ENCODE data around the gene RAP1GAP2.
"Not testable (repeated sequence)": the region's sequence is repeated elsewhere in the genome, so short reads cannot be mapped to it uniquely, and the experiment has no call there.

DNA sequence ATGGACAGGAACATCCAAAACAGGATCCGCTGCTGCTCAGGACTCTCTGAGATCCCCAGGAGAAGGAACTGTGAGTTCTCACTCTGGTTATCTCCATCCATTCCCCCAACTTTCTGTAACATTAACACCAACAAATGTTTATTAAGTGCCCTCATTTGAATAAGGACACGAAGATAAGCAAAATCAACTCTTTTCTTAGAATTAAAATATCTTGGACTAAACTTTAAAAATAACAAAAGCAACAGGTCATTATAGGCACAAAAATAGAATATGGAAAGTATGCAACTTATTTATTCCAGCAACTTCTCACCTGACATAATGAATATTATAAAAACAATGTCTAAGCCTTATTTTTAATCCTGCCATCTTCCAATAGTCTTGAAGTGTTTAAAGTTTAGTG, 267.3 kb downstream of the RAP1GAP2 start, which contains the start of gene OR1D5:
- not testable (repeated sequence) for TF ChIP-seq POLR2A (IDR thresholded peaks at IDR 0.05)
- TF ChIP-seq, protein P1, sequence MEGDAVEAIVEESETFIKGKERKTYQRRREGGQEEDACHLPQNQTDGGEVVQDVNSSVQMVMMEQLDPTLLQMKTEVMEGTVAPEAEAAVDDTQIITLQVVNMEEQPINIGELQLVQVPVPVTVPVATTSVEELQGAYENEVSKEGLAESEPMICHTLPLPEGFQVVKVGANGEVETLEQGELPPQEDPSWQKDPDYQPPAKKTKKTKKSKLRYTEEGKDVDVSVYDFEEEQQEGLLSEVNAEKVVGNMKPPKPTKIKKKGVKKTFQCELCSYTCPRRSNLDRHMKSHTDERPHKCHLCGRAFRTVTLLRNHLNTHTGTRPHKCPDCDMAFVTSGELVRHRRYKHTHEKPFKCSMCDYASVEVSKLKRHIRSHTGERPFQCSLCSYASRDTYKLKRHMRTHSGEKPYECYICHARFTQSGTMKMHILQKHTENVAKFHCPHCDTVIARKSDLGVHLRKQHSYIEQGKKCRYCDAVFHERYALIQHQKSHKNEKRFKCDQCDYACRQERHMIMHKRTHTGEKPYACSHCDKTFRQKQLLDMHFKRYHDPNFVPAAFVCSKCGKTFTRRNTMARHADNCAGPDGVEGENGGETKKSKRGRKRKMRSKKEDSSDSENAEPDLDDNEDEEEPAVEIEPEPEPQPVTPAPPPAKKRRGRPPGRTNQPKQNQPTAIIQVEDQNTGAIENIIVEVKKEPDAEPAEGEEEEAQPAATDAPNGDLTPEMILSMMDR (IDR thresholded peaks at IDR 0.05 in 4 of 5, conservative IDR thresholded peaks at IDR 0.05 in 1 of 5): not testable (repeated sequence)

Measured in gastrocnemius medialis (tissue), 4 donors.